Activated naive CD4-positive, alpha-beta T cell treated with anti-CD3 and anti-CD28 coated beads for 36 hours (primary cell): ENCODE data around the gene ATP2A1. TPM values are rescaled to one million over a fixed set of nuclear protein-coding genes. Genes with fewer than 3 reads are reported as not detected.

Experiments used
- CTCF ChIA-PET: fragments of 350-600 bp; sonication (Branson Sonifier 250); formaldehyde crosslinking; loops from one replicate; lab custom pipeline; 2021; ENCODE audit warnings: antibody characterized with exemption; lab: Charles Lee
- DNase-seq: peaks from one replicate; pipeline ENCODE4 v3.0.0-alpha.2; 2020
- H3K27ac Mint-ChIP-seq: one replicate; pipeline ENCODE4 v1.8.0; 2021; ENCODE audit warnings: mild to moderate bottlenecking, mixed read lengths
- H3K27me3 Mint-ChIP-seq: one replicate; pipeline ENCODE4 v1.8.0; 2021; ENCODE audit warnings: low read depth, mixed read lengths
- H3K36me3 Mint-ChIP-seq: one replicate; pipeline ENCODE4 v1.8.0; 2021; ENCODE audit warnings: low read depth, mixed read lengths
- H3K4me1 Mint-ChIP-seq: one replicate; pipeline ENCODE4 v1.8.0; 2021; ENCODE audit warnings: low read depth, mixed read lengths
- H3K4me3 Mint-ChIP-seq: one replicate; pipeline ENCODE4 v1.8.0; 2021; ENCODE audit warnings: mild to moderate bottlenecking, moderate library complexity, mixed read lengths
- H3K9me3 Mint-ChIP-seq: one replicate; pipeline ENCODE4 v1.8.0; 2021; ENCODE audit warnings: mixed read lengths
- intact Hi-C: fragments of 100-400 bp; cut with micrococcal nuclease; formaldehyde crosslinking; loops from one replicate; pipeline ENCODE4 v1.15.1; 2023
- total RNA-seq, 2 experiments: library from RNA; stranded (reverse); gene quantifications; one replicate each; pipeline ENCODE4 v1.2.3, GENCODE V29; 2021

ATP2A1 gene
- 1 to 10 TPM; 4.2 to 5.3 TPM for total RNA-seq

DNA sequence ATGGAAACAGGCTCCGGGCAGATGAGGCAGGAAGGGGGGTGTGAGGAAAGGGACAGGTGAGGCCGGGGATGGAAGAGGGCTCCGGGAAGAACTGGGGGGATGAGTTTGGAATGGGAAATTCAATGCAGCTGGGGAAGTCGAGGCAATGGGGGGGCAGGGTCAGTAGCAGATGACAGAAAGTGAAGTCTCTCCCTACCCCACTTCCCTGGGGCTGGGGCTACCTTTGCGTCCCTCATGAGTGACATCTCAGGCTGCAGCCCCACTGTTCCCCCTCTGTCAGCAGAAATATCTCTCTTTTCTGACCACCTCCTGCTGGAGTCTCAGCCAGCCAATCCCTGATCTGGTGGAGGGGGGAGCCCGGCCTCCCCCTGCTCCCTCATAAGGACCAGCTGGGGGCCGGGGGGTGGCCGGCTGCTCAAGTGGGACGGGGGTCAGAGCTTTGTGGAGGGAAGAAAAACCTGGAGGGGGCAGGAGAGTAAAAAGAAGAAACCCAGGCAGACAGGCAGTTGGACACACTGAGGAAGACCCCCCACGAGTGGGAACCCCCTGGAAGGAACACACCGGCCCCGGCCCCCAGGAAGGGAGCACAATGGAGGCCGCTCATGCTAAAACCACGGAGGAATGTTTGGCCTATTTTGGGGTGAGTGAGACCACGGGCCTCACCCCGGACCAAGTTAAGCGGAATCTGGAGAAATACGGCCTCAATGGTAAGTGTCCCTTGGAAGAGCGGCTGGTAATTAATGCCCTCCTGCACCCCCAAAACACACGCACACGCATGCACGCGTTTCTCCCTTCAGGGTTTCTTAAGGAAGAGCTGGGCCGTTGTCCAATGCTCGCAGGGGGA is at the start of gene ATP2A1:
TSS of gene ATP2A1 (plus strand) at position 406 of the 844 bp plus-strand sequence. CDS start at position 590, 184 bp downstream.
- intact Hi-C loops: loop anchor here (2.0 kb wide), 1 partner anchor 32 kb away; the partner anchor contains the start of gene TUFM
- Mint-ChIP-seq H3K9me3 (no peaks in the 10 kb centered on the region), H3K4me1 (peaks cover 20% of the 10 kb centered on the region), H3K36me3 (peaks cover 3% of the 10 kb centered on the region), H3K4me3 (peak within 1 kb of the TSS; percentile 90), H3K27ac (no peak within 1 kb of the TSS), H3K27me3 (peaks cover 13% of the 10 kb centered on the region)
- CTCF ChIA-PET: interaction anchor here (0.6 to 2.3 kb wide), 3 partner anchors 16 to 91 kb away, joined by 3 to 17 read pairs (median 5); no protein-coding TSS in a partner anchor
- DNase-seq: no peak

GRCh38 chr16:28829747-28830146 is 48.5 kb upstream of the ATP2A1 start:
- H3K27ac Mint-ChIP-seq: no peak overlapping the region
- intact Hi-C loops: no loop called here
- CTCF ChIA-PET: interaction anchor here (1.0 kb wide), 1 partner anchor 41 kb away, joined by 3 read pairs; no protein-coding TSS in a partner anchor
- peaks cover 85% of the 10 kb centered on the region for H3K36me3 Mint-ChIP-seq
- peaks cover 34% of the 10 kb centered on the region for H3K4me1 Mint-ChIP-seq
- H3K27me3 Mint-ChIP-seq: no peaks in the 10 kb centered on the region
- no peak for DNase-seq
- H3K4me3 Mint-ChIP-seq: no peak overlapping the region
- H3K9me3 Mint-ChIP-seq: no peaks in the 10 kb centered on the region

GRCh38 chr16:28830531-28830930 is 47.8 kb upstream of the ATP2A1 start:
- Mint-ChIP-seq H3K27me3 (no peaks in the 10 kb centered on the region), H3K4me1 (peaks cover 26% of the 10 kb centered on the region), H3K9me3 (no peaks in the 10 kb centered on the region), H3K36me3 (peaks cover 84% of the 10 kb centered on the region), H3K4me3 (no peak overlapping the region), H3K27ac (peak overlapping the region; percentile 11)
- intact Hi-C loops: no loop called here
- no peak for DNase-seq
- CTCF ChIA-PET: interaction anchor here (1.0 kb wide), 1 partner anchor 40 kb away, joined by 3 read pairs; no protein-coding TSS in a partner anchor

DNA sequence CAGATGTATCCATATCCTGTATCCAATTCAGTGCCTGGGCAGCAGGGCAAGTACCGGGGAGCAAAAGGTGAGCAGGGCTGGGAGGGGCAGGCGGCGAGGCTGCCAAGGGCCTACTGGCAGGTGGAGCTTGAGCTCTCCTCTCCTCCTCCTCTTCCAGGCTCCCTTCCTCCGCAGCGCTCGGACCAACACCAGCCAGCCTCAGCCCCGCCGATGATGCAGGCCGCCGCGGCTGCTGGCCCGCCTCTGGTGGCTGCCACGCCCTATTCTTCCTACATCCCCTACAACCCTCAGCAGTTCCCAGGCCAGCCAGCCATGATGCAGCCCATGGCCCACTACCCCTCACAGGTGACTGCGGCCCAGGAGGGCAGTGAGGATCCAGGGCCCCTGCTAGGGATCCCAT is 43.9 kb upstream of the ATP2A1 start:
- Mint-ChIP-seq H3K9me3 (no peaks in the 10 kb centered on the region), H3K27ac (no peak overlapping the region), H3K27me3 (no peaks in the 10 kb centered on the region), H3K36me3 (peaks cover 69% of the 10 kb centered on the region), H3K4me3 (no peak overlapping the region), H3K4me1 (peaks cover 24% of the 10 kb centered on the region)
- intact Hi-C loops: no loop called here
- DNase-seq: no peak
- CTCF ChIA-PET: interaction anchor here (1.1 kb wide), 1 partner anchor 12 kb away, joined by 3 read pairs; the partner anchor contains the start of gene ATXN2L

DNA sequence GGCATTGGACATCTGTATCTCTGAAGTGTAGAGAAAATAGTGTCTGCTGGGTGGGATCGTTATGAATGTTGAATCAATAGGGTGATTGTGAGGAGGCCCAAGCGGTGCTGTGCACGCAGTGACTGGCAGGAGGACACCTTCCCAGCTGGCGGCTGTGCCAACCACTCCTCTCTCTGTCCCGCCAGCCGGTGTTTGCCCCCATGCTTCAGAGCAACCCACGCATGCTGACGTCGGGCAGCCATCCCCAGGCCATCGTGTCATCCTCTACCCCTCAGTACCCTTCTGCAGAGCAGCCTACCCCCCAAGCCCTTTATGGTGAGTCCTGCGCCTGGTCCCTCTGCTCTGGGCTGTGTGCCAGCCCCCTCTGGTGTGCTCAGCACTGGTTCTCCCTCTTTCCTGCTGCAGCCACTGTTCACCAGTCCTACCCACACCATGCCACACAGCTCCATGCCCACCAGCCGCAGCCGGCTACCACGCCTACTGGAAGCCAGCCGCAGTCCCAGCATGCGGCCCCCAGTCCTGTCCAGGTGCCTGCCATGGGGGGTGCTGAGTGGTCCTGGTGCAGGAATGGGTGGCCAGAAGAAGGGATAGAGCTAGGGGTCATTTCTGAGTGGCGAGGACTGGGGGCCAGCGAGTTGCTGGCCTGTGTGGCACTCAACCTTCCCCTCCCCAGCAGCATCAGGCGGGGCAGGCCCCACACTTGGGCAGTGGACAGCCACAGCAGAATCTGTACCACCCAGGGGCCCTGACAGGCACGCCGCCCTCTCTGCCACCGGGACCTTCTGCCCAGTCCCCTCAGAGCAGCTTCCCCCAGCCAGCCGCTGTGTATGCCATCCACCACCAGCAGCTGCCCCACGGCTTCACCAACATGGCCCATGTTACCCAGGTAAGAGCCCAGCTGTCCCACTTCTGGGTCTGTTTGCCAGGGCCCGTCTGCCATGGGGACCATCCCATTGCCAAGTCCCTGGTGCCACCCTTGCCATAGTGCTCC is 43.1 kb upstream of the ATP2A1 start:
- H3K4me3 Mint-ChIP-seq: no peak overlapping the region
- intact Hi-C loops: no loop called here
- no peaks in the 10 kb centered on the region for H3K27me3 Mint-ChIP-seq
- peaks cover 64% of the 10 kb centered on the region for H3K36me3 Mint-ChIP-seq
- CTCF ChIA-PET: interaction anchor here (1.1 kb wide), 1 partner anchor 13 kb away, joined by 3 read pairs; the partner anchor contains the start of gene ATXN2L
- H3K9me3 Mint-ChIP-seq: no peaks in the 10 kb centered on the region
- DNase-seq: no peak
- peaks cover 22% of the 10 kb centered on the region for H3K4me1 Mint-ChIP-seq
- peak overlapping the region; percentile 39 for H3K27ac Mint-ChIP-seq

DNA sequence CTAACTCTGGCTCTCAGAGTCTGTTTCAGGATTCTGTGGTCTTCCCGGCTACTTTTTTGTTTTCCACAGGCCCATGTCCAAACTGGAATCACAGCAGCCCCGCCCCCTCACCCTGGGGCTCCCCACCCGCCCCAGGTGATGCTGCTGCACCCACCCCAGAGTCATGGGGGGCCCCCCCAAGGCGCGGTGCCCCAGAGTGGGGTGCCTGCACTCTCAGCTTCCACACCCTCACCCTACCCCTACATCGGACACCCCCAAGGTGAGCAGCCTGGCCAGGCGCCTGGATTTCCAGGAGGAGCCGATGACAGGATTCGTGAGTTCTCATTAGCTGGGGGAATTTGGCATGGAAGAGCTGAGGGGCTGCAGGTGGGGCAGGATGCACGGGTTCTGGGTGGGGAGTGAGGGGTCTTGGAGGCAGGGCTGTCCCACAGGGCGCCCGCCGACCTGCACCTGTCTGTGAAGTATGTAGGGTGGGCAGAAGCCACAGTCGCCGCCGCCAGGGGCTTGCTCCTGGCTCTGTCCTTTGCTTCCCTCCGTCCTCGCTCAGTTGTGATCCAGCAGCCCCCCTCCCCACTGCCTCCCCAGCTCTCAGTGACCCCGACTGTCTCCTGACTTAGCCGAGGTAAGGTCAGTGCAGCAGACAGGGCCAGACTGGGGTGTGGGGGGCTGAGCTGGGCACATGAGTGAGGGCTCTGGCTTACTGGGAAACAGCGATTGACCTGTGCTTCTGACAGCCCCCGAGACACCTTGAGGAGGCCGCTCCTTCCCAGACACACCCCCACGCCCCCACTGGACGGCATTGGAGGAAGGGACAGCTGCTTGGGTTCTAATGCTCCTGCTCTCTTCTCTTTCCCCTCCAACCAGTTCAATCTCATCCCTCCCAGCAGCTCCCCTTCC is 42.2 kb upstream of the ATP2A1 start:
- H3K27ac Mint-ChIP-seq: peak overlapping the region; percentile 51
- peaks cover 20% of the 10 kb centered on the region for H3K4me1 Mint-ChIP-seq
- no peak for DNase-seq
- H3K9me3 Mint-ChIP-seq: no peaks in the 10 kb centered on the region
- intact Hi-C loops: no loop called here
- CTCF ChIA-PET: no interaction called here
- H3K36me3 Mint-ChIP-seq: peaks cover 55% of the 10 kb centered on the region
- H3K27me3 Mint-ChIP-seq: no peaks in the 10 kb centered on the region
- no peak overlapping the region for H3K4me3 Mint-ChIP-seq

- Mint-ChIP-seq H3K4me3 (no peak overlapping the region), H3K4me1 (peaks cover 20% of the 10 kb centered on the region), H3K27ac (peak overlapping the region; percentile 51), H3K9me3 (no peaks in the 10 kb centered on the region), H3K36me3 (peaks cover 56% of the 10 kb centered on the region), H3K27me3 (no peaks in the 10 kb centered on the region)
- CTCF ChIA-PET: no interaction called here
- intact Hi-C loops: no loop called here
- no peak for DNase-seq
These were observed 41.6 kb upstream of the ATP2A1 start for GRCh38 chr16:28836761-28837064.

- Mint-ChIP-seq H3K4me3 (no peak overlapping the region), H3K4me1 (peaks cover 20% of the 10 kb centered on the region), H3K36me3 (peaks cover 50% of the 10 kb centered on the region), H3K9me3 (no peaks in the 10 kb centered on the region), H3K27me3 (no peaks in the 10 kb centered on the region), H3K27ac (peak overlapping the region; percentile 69)
- DNase-seq: no peak
- CTCF ChIA-PET: no interaction called here
- intact Hi-C loops: loop anchor here (1.0 kb wide), 1 partner anchor 14 kb away; no protein-coding TSS in a partner anchor
These were observed 40.4 kb upstream of the ATP2A1 start for GRCh38 chr16:28837672-28838557.

DNA sequence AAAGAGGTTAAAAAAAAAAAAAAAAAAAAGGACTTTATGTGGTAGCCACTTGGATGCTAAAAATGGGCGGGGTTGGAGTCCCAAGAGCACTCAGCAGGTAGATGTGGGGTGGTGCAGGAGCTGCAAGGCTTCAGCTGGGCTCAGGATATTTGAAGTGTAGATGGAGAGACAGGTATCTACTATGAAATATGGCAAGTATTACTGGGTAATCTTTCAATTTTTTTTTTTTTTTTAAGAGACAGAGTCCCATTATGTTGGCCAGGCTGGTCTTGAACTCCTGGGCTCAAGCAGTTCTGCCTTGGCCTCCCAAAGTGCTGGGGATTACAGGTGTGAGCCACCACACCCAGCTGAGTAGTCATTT is 39.8 kb upstream of the ATP2A1 start:
- CTCF ChIA-PET: no interaction called here
- H3K36me3 Mint-ChIP-seq: peaks cover 46% of the 10 kb centered on the region
- H3K4me3 Mint-ChIP-seq: no peak overlapping the region
- H3K27ac Mint-ChIP-seq: peak overlapping the region; percentile 69
- H3K27me3 Mint-ChIP-seq: no peaks in the 10 kb centered on the region
- no peaks in the 10 kb centered on the region for H3K9me3 Mint-ChIP-seq
- intact Hi-C loops: loop anchor here (1.0 kb wide), 1 partner anchor 14 kb away; no protein-coding TSS in a partner anchor
- peaks cover 22% of the 10 kb centered on the region for H3K4me1 Mint-ChIP-seq
- no peak for DNase-seq

DNA sequence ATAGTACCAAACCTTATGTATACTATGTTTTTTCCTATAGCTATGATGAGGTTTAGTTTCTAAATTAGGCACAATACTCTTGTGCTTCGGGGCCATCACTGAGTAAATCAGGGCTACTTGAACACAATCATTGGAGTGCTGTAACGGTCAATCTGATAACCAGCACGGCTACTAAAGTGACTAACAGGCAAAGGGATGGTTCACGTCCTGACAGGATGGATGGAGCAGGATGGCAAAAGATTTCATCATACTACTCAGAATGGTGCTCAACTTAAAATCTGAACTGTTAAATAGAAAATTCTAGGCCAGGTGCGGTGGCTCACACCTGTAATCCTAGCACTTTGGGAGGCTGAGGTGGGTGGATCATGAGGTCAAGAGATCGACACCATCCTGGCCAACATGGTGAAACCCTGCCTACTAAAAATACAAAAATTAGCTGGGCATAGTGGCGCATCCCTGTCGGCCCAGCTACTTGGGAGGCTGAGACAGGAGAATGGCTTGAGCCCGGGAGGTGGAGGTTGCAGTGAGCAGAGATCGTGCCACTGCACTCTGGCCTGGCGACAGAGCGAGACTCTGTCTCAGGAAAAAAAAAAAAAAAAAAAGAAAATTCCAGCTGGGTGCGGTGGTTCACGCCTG is 39.2 kb upstream of the ATP2A1 start:
- Mint-ChIP-seq H3K9me3 (no peaks in the 10 kb centered on the region), H3K4me1 (peaks cover 23% of the 10 kb centered on the region), H3K36me3 (peaks cover 41% of the 10 kb centered on the region), H3K4me3 (no peak overlapping the region), H3K27ac (peak overlapping the region; percentile 70), H3K27me3 (no peaks in the 10 kb centered on the region)
- DNase-seq: no peak
- intact Hi-C loops: no loop called here
- CTCF ChIA-PET: no interaction called here
